22Rv1 (cell line): ENCODE measurements around the gene RNF220.

Experiments
- CTCF ChIP-seq: fragments of 450-650 bp; IDR thresholded peaks from 2 replicates; pipeline ENCODE4 v1.5.1; 2017; ENCODE audit warnings: mild to moderate bottlenecking
- ZFX ChIP-seq: fragments of 450-650 bp; IDR thresholded peaks from 2 replicates; pipeline ENCODE4 v1.6.1; 2017; ENCODE audit warnings: antibody characterized with exemption, borderline replicate concordance

- TF ChIP-seq CTCF, result no peak
- no peak for TF ChIP-seq ZFX
These were observed 290.6 kb downstream of the RNF220 start for GRCh38 chr1:44695671-44696070.
